ENCODE results near the gene FAM117A.
A peak's percentile ranks its signal among the peaks of the same experiment; 100 is the strongest.
"Not testable (repeated sequence)": the region's sequence is repeated elsewhere in the genome, so short reads cannot be mapped to it uniquely, and the experiment has no call there.

The FAM117A gene

DNA sequence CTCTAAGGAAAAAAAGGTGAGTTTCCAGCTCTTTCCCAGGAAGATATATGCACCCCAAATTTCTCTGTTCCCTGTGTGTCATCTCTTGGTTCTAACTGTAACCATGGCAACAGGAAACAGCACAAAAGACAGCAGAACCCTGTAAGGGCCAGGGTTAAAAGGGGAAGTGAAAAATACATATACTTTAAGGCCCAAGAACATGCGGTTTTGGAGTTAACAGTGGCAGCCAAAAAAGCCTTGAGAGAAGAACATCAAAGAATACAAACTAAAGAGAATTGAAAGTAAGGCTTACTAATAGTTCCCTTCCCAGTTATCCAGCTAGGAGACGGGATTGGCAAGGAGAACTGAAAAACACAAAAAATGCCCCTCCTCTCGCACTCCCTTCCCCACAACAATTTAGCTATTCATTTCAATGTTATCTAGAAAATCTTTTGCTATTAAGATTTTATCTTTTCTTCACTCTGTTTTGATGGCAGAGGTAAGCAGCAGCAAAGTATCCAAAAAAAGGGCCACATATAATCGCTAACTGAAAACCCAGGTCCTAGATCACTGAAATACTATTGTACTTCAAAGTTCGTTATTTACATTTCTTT, 87.6 kb downstream of the FAM117A start:
- peak; percentile 77 to 88 for DNase-seq

DNA sequence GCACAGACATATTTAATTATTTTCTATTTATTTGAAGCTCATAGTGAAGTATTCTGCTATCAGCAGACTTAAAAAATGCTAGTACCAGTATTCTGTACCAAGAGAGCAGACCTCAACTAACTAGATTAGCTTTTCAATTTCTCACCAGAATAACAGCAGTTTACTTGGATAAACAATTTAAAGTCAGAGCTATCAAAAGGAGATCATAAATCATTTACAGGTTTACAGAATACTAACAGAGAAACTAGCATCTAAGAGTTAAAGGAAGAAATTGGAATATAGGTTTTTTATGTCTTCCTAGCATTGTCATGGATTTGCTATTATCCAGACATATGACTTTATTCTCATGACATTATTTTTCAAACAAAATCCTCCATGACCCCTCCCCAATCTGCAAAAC, 89.4 kb downstream of the FAM117A start:
- DNase-seq, result no peak

DNA sequence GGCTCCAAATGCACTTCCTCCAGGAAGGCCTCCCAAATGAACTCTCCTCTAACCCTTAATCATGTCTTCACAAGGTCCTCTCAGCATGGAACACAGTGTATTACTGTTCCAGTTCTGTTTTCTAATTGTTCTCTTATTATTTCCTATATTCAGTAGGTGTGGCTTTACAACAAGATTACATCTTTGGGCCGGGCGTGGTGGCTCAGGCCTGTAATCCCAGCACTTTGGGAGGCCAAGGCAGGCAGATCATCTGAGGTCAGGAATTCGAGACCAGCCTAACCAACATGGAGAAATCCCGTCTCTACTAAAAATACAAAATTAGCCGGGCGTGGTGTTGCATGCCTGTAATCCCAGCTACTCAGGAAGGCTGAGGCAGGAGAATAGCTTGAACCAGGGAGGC, 90.3 kb downstream of the FAM117A start:
- DNase-seq, result not testable (repeated sequence)

DNA sequence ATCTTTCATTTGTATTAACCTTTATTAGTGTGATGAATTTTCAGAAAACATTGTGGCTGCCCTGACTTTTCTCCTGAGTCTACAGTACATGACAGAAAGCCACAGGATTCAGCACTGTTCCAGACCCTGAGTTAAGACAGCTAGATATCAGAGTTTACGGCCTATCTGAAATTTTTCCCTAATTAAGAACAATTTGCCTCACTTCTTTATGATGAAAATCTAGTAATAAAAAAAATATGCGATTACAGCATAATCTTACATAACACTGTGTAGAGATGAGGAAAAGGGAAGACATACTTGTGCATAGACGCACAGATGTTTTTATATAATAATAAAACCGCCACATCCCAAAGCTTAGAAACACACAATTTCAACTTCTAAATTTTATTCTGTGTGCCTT, 93.3 kb downstream of the FAM117A start:
- DNase-seq, result no peak

DNA sequence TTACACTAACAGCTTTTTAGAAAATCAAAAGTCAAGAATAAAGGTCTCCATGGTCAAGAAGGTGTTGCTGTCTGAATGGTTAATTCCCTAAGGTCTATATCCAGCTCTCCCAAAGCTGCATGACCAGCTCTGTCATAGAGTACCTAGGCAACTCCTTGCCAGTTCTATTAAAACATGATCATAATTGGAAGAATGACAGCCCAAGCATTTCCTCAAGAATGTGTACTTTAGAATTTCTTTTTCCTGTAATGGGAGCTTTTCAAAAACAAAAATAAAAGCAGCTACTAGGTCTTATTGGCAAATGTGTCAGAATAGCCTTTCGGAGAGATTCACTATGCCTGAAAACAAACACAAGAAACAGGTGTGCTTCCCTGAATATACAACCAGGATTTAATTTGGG, 93.9 kb downstream of the FAM117A start:
- DNase-seq, result no peak

DNA sequence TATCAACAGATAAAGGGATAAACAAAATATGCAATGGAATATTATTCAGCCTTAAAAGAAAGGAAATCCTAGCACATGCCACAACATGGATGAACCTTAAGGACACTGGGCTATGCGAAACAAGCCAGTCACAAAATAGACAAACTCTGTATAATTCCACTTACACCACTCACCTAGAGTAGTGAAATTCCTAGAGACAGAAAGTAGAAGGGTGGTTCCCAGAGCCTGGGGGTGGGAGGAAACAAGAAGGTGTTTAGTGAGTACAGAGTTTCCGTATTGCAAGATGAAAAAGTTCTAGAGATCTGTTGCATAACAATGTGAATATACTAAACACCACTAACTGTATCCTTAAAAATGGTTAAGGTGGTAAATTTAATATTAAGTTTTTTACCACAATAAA, 96.1 kb downstream of the FAM117A start:
- DNase-seq, result no peak

DNA sequence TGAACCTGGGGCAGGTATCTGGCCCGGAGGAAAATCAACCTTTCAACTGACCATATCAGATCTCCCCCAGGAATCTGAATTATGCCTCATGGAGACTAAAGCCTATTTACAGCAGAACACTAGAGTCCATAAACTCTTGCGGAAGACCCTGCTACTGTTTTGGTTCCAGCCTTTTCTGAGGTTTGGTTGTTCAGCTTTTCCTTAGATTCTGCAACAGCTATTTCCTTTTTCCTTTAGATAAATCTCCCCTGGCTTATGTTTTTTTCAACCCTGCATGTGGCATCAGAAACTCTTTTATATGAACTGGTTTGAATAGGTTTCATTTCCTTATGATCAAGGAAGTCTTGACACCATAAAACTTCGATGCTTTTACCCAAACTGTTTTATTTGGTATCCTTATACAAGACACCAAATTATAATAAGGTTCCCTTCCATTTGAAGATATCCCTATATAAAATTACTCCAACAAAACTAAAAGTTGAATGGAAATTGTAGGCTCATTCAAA, 99.2 kb downstream of the FAM117A start:
- DNase-seq, result no peak
